Measurements from ENCODE around the gene LUZP2.

Gene LUZP2

DNA sequence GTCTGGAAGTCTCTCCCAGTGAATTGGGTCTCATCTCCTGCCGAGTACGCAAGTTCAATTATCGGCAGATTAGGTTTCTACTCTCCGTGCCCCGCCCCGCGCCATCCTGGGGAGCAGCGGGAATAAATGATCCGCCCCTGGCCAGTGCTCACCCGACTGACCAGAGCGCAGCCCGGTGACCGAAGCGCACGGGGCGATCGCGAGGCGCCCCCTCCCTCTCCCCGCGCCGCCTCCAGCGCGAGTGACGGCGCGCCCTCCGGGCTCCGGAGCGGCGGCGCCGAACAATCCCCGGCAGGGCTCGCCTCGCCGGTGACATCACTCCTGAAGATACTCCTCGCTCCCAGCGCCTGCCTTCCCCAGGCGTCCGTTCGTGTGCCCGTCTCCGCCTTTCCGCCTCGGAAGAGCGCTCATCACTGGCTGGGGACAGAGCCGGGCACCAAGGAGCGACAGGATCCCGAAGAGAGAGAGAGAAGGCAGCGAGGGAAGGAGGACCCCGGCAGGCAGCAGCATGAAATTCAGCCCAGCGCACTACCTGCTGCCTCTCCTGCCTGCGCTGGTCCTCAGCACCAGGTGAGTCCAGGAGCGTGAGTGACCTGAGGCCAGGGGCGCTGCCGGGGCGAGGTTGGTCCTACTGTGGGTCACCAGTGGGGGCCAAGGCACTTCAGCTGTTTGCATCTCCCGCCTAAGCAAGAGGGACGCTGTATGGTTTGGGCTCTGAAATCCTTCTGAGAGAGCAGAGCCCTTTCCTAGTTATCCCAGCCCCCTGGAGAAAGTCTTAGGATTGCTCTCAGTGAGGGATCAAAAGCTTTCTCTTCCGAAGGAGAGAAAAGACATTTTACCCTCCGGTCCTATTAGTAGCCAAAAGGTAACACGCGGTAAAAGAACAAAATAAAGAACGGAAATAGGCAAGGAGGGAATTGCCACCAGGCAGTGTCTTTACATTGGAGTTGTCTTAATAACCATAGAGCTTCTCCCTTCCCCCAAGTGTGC is at the start of gene LUZP2:
TSS of gene LUZP2 (plus strand) at position 318 of the 990 bp plus-strand sequence.
- DNase-seq (ENCODE audit: low read depth, low spot score): no peak

DNA sequence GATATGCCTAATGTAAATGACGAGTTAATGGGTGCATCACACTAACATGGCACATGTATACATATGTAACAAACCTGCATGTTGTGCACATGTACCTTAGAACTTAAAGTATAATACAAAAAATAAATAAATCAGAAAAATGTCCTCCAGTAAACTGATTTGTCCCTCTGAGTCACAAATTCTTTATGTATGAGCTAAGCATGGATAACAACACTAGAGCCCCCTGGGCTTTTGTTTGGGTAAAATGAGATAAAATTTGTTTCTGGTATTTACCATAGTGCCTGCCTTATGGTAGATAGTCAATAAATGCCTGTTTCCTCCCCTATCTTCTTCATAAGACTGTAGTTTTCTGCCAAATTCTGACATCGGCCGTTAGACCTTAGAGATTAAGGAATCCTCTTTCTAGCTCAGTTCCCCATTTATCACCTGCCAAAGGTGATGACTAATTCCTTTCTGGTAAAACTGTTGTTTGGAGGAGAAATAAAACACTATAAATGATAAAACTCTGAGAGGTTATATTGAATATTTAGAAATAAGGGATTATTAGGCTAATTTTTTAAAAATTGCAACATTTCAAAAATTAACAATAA is 43.6 kb upstream of the LUZP2 start:
- DNase-seq (ENCODE audit: low read depth, low spot score): no peak

DNA sequence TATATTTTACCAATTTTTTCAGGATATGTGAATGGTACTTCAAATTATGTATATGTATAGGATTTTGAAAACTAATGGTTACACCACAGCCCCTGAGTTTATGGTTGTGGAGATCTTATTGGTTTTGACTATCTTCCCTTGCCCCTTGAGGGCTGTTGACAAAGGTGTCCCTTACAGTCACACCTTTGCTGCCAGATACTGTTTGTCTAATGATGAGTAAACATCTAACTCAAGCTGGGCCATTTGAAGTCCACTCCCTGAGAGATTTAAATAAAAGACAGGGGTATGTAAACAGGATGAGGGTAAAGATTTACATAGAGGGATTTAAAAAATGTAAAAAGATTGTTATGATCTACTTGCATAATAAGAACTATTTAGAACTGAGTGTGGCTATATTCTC is 38.9 kb upstream of the LUZP2 start:
- DNase-seq (ENCODE audit: low read depth, low spot score): no peak

DNA sequence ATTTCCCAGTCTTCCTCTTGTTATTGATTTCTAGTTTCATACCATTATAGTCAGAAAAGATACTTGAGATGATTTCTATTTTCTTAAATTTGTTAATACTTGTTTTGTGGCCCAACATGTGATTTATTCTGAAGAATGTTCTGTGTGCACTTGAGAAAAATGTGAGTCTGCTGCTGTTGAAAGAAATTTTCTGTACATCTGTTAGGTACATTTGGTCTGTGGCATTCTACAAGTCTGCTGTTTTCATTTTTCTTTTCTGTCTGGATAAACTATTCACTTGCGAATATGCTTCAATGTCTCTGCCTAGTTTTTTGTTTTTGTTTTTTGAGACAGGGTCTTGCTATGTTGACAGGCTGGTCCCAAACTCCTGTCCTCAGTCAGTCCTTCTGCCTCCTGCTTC is 26.4 kb upstream of the LUZP2 start:
- no peak for DNase-seq (ENCODE audit: low read depth, low spot score)

DNA sequence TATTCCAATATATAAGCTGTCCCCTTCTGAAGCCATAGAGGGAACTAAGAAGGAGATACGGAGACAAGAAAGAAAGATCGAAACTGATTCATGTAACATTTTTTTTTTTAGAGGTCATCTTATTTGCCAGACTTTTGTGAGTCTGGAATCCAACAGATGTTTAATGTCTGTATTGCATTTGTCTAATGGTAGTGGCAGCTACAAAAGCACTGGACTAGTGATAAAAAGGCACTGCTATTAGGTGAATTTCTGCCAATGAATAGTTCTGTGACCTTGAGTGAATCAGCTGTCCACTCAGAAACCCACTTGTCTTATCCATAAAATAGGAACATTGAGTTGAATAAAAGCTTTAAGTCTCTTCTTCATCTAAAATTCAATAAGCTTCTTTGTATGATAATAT is 25.8 kb upstream of the LUZP2 start:
- DNase-seq (ENCODE audit: low read depth, low spot score): no peak

DNA sequence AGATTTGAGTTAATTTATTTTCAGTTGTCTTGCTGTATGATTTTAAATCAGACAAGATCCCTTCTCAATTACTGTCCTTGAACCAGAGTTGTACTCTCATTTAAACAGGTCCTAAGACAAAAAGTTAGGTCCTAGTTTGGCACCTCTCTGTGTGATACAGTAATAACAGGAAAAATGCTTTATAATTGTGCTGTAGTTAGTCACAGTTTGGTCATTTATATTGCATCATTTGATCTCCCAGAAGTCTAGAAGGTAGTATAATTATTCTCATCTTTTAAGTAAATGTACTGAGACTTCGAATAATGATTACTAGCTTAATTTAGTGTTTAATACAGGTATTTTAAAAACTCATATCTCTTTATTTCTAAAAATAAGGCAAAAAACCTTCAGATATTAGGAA is 18.1 kb upstream of the LUZP2 start:
- DNase-seq (ENCODE audit: low read depth, low spot score): no peak

DNA sequence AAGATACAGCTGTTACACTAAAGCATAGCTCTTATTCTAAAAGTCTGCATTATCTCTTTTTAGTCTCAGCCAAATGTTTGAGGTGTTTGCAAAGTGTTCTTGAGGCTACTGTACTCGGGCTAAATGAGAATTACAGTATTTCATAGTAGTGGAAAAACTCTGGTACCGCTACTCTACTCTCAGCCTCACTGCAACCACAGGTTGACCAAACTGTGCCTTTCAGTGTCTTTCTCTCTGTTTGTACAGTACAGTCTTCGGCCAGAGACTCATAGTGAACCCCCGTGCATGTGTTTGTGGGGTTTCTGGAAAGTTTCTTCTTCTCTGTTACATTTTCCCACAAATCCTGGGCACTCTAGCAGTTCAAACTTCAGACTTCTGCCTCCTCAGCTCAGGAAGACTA is 7.4 kb upstream of the LUZP2 start:
- no peak for DNase-seq (ENCODE audit: low read depth, low spot score)

DNA sequence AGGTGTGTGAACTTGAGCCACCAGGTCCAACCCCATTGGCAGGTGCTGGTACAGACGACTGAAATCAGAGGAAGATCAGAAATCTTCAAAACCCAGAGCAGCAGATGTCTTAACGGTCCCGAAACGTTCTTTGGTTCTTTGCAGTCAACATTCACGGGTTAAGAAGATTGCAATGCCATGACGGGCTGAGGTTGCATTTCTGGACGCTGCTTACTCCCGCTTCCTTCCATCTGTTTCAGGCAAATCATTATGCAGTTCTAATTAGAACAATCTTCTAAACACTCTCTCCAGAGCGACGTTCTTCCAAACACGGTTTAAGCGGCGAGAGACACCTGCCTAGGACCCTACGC is 492 bp upstream of the LUZP2 start:
- no peak for DNase-seq (ENCODE audit: low read depth, low spot score)

DNA sequence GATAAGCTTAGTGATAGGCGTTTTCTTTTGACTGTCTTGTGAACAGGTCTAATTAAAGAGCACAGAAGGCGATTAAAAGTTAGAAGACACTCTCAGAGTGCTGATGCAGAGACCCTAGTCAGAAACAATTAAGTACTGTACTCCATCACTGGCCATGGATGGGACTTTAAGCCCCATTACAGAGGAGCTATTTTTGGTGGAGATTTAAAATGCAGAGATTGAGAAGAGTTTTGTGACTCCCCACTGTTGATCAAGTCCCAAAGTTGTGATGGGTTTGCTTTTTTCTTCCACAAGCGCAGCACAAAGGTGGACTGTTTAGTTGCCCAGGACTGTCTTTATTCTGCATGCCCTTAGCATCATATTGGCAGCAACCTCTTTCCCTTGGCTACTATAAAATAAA is 978 bp downstream of the LUZP2 start:
- no peak for DNase-seq (ENCODE audit: low read depth, low spot score)

DNA sequence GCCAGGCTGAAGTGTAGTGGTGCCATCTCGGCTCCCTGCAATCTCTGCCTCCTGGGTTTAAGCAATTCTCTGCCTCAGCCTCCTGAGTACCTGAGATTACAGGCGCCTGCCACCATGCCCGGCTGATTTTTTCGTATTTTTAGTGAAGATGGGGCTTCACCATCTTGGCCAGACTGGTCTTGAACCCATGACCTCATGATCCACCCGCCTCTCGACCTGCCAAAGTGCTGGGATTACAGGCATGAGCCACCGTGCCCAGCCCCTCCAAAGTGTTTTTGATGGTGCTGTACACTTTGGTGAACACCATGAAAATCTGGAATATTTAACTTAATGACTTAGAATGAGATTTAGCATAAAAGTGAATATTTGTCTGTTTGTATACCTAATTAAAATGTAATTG is 5.6 kb downstream of the LUZP2 start:
- no peak for DNase-seq (ENCODE audit: low read depth, low spot score)

DNA sequence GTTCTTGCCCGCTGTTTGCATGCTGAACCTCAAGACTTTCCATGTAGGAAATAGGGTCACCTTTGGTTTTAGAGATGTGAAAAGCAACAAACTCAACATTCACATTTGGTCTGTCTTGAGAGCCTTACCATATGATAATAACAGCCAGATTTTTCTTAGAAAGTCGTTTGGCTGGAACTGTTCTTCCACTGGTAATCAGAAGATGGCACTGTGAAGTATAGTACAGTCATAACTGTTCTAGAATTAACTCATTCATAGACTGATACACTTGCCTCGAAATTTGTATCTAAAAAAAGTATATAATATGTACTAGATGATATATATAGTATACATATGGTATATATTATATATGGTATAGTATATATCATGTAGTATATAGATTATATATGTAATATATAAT is 12.3 kb downstream of the LUZP2 start:
- no peak for DNase-seq (ENCODE audit: low read depth, low spot score)

DNA sequence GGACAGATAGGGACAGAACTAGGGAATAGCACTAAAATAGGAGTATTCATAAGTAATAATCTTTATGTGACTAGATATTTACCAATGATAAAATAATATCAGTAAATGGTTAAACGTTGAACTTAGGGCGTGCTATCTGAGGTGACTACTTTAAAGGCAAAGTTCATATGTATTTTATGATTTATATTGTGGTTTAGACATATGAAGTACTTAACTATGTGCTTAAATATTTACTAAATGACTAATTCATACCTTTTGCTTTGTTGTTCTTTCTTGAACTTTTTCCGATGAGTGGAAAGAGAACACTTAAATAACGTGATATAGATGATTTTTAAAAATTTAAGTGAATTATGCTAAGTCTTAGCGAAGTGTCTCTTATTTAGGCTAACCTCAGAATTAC is 14.7 kb downstream of the LUZP2 start:
- no peak for DNase-seq (ENCODE audit: low read depth, low spot score)

DNA sequence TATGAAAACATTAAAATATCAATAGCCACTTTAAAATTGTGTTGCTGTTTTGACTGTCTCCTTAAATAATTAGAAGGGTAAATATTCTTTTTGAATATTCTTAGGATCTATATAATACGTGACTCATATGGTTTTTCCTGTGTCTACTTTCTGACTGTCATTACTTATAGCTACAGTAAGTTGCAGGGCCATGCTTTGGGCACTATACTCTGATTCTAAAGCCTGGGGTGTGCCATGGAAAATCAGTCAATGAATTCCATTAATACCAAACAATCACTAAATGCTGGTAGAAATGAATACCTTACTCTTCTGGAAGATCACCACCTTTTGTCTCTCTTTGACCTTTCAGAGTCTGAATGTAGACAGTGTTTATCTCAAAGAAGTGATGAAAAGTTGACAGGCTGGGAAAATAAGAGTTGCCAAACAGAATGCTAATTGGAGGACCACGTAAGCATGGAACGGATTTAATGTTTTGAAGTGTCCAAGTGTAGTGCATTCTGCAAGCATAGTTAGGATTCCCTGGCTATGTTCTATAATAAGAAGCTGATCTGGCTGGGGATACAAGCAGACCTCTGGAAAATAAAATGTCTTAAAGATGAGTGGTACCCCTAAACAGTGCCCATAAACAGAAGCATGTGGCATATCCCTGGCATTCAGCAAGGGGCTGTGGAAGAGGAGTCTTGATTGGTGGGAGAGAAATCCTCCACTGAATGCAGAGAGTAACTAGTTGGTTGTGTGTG is 16.8 kb downstream of the LUZP2 start:
- no peak for DNase-seq (ENCODE audit: low read depth, low spot score)

DNA sequence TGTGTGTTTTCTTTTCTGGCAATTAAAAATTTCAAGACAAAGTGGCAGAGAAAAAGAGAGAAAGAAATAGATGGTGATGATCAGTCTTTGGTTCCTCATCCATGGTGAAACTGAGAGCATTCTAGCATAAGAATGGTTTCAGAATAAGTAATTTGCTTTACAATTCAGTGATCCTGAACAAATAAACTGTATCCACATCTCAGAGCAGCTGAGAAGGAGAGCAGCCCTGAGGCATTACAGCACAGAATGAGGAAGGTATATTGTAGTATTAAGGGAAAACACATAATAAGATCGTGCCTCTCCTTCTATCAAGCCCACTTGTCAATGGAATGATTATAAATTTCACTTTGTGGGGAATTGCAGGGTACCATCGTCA is 17.4 kb downstream of the LUZP2 start:
- no peak for DNase-seq (ENCODE audit: low read depth, low spot score)

DNA sequence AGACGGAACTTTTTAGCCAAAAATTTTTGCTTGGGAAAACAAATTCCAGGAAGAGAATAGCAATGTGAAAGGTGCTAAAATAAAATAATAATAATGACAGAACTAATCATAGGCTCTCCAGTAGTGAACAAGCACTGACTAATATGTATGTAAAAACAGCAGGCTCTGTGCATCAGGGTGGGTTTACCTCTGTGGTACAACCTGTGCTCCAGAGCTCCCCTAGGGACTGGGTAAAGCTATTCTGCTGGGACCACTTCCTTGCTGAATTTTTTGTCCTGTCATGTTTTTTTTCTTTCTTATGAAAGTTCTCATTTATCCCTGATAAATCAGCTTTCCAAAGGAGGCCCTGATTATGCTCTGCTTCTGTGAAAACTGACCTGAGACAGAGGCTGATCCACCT is 18.8 kb downstream of the LUZP2 start:
- DNase-seq (ENCODE audit: low read depth, low spot score): no peak

DNA sequence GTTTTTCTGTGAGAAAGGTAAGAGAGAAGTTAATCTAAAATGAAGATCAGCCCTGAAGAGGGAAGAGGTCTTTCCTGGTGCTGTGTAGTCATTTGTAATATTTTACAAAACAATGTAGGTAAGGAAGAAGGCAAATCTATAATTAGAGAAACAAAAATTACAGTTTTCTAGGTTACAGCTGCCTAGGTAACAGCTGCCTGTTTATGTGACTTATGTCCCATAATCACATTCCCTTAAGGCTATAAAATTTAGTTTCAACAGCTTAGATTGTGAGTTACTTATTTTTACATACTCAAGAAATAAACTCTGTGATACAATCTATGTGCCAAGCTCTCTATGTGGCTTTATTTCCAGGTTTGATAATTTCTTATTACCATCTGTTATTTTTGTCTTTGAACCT is 19.8 kb downstream of the LUZP2 start:
- no peak for DNase-seq (ENCODE audit: low read depth, low spot score)

DNA sequence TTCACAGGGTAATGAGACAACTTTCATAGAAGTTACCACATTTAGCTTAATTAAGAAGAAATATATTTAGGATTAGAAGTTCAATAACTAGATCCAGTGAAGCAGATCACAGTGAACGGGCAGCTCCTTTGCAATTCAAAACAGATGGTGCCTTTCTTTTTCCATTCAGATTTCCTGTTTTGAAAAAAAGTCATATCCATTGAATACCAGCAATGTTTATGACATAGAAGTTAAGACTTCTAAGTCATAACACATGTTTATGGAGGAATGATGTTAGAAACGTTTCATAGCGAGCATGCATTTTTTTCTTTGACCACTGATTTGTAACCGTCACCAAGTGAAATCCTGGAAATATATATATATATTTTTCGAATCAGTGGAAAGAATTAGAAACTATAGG is 24.7 kb downstream of the LUZP2 start:
- DNase-seq (ENCODE audit: low read depth, low spot score): no peak

DNA sequence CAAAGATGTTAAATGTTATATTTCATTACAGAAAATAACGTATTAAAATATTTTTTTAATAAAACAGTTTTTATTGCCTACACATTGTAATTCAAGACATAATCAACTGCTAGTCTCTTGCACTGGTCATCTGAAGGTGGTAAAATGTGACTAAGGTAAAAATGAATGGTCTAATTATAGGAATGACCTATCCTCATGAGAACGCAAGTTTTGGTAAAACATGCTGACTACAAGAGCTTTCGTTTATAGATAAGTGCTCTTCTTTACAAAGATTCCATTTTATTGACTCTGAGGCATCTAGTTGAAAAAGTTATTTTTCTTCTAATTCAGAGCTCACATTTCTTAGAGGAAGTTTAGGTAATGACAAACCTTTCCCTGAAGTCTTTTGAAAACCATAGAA is 27.3 kb downstream of the LUZP2 start:
- no peak for DNase-seq (ENCODE audit: low read depth, low spot score)

DNA sequence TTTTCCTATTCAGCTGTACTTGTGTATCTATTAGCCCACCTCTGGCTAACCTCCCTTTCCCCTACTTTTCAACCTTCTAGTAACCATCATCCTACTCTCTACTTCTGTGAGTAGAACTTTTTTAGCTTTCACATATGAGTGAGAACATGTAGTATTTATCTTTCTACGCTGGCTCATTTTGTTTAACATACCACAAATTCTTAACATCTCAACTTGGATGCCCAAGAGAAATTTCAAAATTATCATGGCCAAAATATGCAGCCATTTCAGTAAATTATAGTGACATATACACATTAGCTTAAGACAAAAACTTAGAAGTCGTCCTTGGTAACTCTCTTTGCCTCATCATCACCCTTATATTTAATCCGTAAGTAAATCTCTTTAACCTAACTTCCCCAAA is 34.7 kb downstream of the LUZP2 start:
- no peak for DNase-seq (ENCODE audit: low read depth, low spot score)

DNA sequence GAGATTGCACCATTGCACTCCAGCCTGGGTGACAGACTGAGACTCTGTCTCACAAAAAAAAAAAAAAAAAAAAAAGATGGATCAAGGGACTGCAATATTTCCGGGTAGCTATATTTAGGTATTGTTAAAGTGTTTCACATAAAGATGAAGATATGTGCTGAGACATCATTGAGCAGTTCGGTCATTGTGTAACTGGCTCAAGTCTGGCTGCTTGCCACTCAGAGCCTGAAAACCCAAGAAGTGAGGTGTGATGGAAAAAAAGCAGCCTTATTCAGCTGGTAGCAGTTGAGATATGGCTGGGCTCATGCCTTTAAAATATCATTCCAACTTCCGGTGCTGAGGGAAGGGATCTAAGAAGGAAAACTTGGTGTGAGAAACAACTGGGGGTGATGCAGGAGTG is 46.9 kb downstream of the LUZP2 start:
- no peak for DNase-seq (ENCODE audit: low read depth, low spot score)

DNA sequence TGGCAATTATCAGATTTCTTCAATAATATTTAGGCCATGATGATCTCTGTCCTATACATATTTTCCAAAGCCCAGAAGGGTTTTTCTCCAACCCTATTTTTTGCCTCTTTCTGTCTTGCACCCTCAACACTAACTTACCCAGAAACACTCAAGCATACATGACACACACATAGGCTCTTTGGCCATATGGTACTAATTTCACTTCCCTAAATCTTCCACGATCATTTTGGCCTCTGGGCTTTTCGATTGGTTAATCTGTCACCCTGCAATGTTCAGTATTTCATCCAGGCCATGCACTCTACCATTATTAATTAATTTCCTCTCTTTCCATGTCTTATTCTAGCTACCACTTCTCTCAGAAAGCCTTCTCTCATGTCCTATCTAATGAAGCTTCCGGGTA is 59.8 kb downstream of the LUZP2 start:
- DNase-seq (ENCODE audit: low read depth, low spot score): no peak

DNA sequence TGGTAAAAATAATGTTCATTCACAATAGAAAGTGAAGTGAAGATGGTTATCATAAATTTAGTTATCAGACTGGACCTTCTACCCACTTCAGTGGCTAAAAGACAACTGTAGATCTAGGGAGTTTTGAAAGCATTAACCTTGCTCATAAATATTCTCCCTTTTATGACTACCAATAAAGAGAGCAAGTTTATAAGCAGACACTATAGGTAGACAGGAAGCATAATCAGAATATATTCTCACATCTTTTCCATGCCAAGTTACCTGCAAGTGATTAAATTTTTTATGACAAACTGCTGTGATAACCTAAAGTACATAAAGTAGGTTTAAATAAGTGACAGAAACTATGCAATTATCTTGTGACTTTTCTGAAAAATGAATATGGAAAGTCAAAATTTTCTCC is 62.5 kb downstream of the LUZP2 start:
- no peak for DNase-seq (ENCODE audit: low read depth, low spot score)

DNA sequence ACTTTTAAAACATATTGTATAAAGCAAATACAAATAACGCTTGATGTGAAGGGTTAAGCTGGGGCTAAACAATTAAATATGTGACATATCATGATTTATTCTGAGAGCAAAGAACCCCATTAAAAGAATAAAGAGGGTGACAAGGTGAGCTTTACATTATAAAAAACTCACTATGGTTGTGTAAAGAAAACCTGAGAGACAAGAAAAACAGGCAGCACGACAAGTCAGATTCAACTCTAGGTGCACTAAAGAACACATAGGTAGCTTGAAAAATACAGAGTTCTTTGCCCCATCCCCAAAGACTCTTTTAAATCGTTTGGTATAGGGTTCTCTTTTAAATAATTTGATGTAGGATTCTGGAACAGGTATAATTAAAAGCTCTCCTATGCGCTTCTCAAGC is 63.5 kb downstream of the LUZP2 start:
- DNase-seq (ENCODE audit: low read depth, low spot score): no peak
